B cell (primary cell): ENCODE results near the gene CNR2. TPM values are rescaled to one million over a fixed set of nuclear protein-coding genes. Genes with fewer than 3 reads are reported as not detected.

ENCODE experiments used
- ATAC-seq: fragments of 200-7000 bp; cut with Tn5 transposase; one replicate; pipeline ENCODE4 v1.10.0; 2021; ENCODE audit warnings: low read depth, mild to moderate bottlenecking, moderate number of reproducible peaks, moderate library complexity
- CTCF ChIA-PET: fragments of 350-600 bp; sonication (Branson Sonifier 250); formaldehyde crosslinking; loops from one replicate; lab custom pipeline; 2021; ENCODE audit warnings: antibody characterized with exemption, inconsistent platforms; lab: Charles Lee
- POLR2A ChIA-PET: fragments of 350-600 bp; sonication (Branson Sonifier 250); formaldehyde crosslinking; loops from one replicate; lab custom pipeline; 2021; ENCODE audit warnings: antibody characterized with exemption; lab: Charles Lee
- DNase-seq: peaks from one replicate; pipeline ENCODE4 v3.0.0; 2013
- H2AFZ ChIP-seq: 2 replicates; pipeline ENCODE4 v1.6.1; 2012; ENCODE audit warnings: mild to moderate bottlenecking, low read depth, low read length; ENCODE audit not compliant: insufficient read depth, poor library complexity, severe bottlenecking
- H3K27ac ChIP-seq, 2 donors: 1 replicate in 1 of 2; 2 replicates in 1 of 2; pipeline ENCODE4 v1.5.1; 2012 to 2013; ENCODE audit warnings: low read length in 2 of 2, mild to moderate bottlenecking in 2 of 2, moderate library complexity in 1 of 2
- H3K27me3 ChIP-seq, 4 experiments: fragments of 200-600 bp in 1 of 4; sonication (generic) in 1 of 4; replicated peaks in 1 of 4; 1 replicate in 2 of 4; 2 replicates in 2 of 4; pipeline versions ENCODE4 v1.6.1 to v1.7.0; 2013 to 2016; ENCODE audit warnings: low read length in 3 of 4, mild to moderate bottlenecking in 2 of 4, mixed read lengths in 1 of 4, moderate library complexity in 1 of 4; ENCODE audit not compliant: insufficient read depth in 4 of 4, control insufficient read depth in 3 of 4; ENCODE audit errors: control extremely low read depth in 1 of 4
- H3K36me3 ChIP-seq, 2 experiments: replicated peaks in 1 of 2; 1 replicate in 1 of 2; 2 replicates in 1 of 2; pipeline versions ENCODE4 v1.6.1 to v1.7.1; 2013; ENCODE audit warnings: low read length in 1 of 2; ENCODE audit not compliant: insufficient read depth in 2 of 2, control insufficient read depth in 1 of 2; ENCODE audit errors: control extremely low read depth in 1 of 2, extremely low read depth in 1 of 2
- H3K4me1 ChIP-seq, 2 donors: fragments of 200-600 bp in 1 of 2; sonication (generic) in 1 of 2; 1 replicate in 1 of 2; 2 replicates in 1 of 2; pipeline versions ENCODE4 v1.5.1 to v1.6.1; 2013 to 2017; ENCODE audit warnings: low read length in 2 of 2; ENCODE audit not compliant: control insufficient read depth in 2 of 2, insufficient read depth in 2 of 2
- H3K4me2 ChIP-seq: replicated peaks from 2 replicates; pipeline ENCODE3; 2012; ENCODE audit warnings: mild to moderate bottlenecking, low read depth, low read length; ENCODE audit not compliant: poor library complexity, severe bottlenecking
- H3K4me3 ChIP-seq, 5 experiments: fragments of 200-600 bp in 1 of 5; sonication (generic) in 1 of 5; 1 replicate in 3 of 5; 2 replicates in 2 of 5; pipeline versions ENCODE4 v1.5.1 to v1.7.0; 2011 to 2016; ENCODE audit warnings: low read length in 4 of 5, mild to moderate bottlenecking in 4 of 5, low read depth in 2 of 5, control low read depth in 1 of 5, moderate library complexity in 1 of 5; ENCODE audit not compliant: insufficient read depth in 1 of 5; ENCODE audit errors: control extremely low read depth in 1 of 5, extremely low read depth in 1 of 5
- H3K79me2 ChIP-seq: fragments of 200-600 bp; sonication (generic); one replicate; pipeline ENCODE4 v1.6.0; 2016; ENCODE audit warnings: low read length; ENCODE audit not compliant: control insufficient read depth, insufficient read depth
- H3K9ac ChIP-seq: fragments of 200-600 bp; sonication (generic); 2 replicates; pipeline ENCODE4 v1.6.1; 2017; ENCODE audit warnings: mild to moderate bottlenecking, low read length, moderate library complexity
- H3K9me3 ChIP-seq, 3 donors: one replicate each; pipeline versions ENCODE4 v1.6.1 to v1.7.1; 2013; ENCODE audit warnings: low read length in 2 of 3; ENCODE audit not compliant: control insufficient read depth in 2 of 3, insufficient read depth in 1 of 3; ENCODE audit errors: control extremely low read depth in 1 of 3
- H4K20me1 ChIP-seq: 2 replicates; pipeline ENCODE4 v1.6.0; 2012; ENCODE audit warnings: mild to moderate bottlenecking, low read length; ENCODE audit not compliant: insufficient read depth, control insufficient read depth, poor library complexity, severe bottlenecking
- H3K27ac Mint-ChIP-seq: one replicate; pipeline ENCODE4 v1.8.0; 2021; ENCODE audit warnings: mixed read lengths
- H3K27me3 Mint-ChIP-seq: one replicate; pipeline ENCODE4 v1.8.0; 2021; ENCODE audit warnings: mixed read lengths
- H3K4me1 Mint-ChIP-seq: one replicate; pipeline ENCODE4 v1.8.0; 2021; ENCODE audit warnings: mixed read lengths
- H3K4me3 Mint-ChIP-seq: one replicate; pipeline ENCODE4 v1.8.0; 2021; ENCODE audit warnings: mixed read lengths
- H3K9me3 Mint-ChIP-seq: one replicate; pipeline ENCODE4 v1.8.0; 2022; ENCODE audit warnings: mixed read lengths; ENCODE audit not compliant: insufficient read depth
- EZH2 ChIP-seq: IDR thresholded peaks from 2 replicates; pipeline ENCODE4 v1.6.1; 2012; ENCODE audit warnings: borderline replicate concordance, low read depth, mild to moderate bottlenecking, moderate library complexity, low read length; ENCODE audit not compliant: insufficient read depth, poor library complexity, severe bottlenecking
- WGBS: methylation state at CpG from one replicate; pipeline ENCODE4 v1.1.5; 2013; ENCODE audit warnings: missing lambda C conversion rate; ENCODE audit not compliant: insufficient coverage; 5-methylcytosine and 5-hydroxymethylcytosine counted together
- intact Hi-C: fragments of 100-400 bp; cut with micrococcal nuclease; formaldehyde crosslinking; loops from one replicate; pipeline ENCODE4 v1.10.0; 2022
- polyA plus RNA-seq: library from polyadenylated mRNA; depleted of rRNA; stranded (reverse); fragments of >200 nt; gene quantifications from 2 replicates; pipeline ENCODE4 v1.2.3, GENCODE V29; 2012
- total RNA-seq, 2 donors: library from RNA; stranded (reverse); fragments of 120-200 nt in 1 of 2; gene quantifications; 1 replicate in 1 of 2; 2 replicates in 1 of 2; pipeline versions ENCODE4 v1.2.3 to v1.2.4, GENCODE V29; 2013 to 2022
- TF ChIP-seq, protein P1 (sequence below): fragments of 200-600 bp; IDR thresholded peaks from one replicate; pipeline ENCODE4 v1.8.0; 2022; ENCODE audit warnings: antibody characterized with exemption, mild to moderate bottlenecking

Gene CNR2
- total and polyA plus RNA-seq, 2 donors (not counting 1 experiment from before 2014, with no cell fraction given), result 45.6 to 63.4 TPM

DNA sequence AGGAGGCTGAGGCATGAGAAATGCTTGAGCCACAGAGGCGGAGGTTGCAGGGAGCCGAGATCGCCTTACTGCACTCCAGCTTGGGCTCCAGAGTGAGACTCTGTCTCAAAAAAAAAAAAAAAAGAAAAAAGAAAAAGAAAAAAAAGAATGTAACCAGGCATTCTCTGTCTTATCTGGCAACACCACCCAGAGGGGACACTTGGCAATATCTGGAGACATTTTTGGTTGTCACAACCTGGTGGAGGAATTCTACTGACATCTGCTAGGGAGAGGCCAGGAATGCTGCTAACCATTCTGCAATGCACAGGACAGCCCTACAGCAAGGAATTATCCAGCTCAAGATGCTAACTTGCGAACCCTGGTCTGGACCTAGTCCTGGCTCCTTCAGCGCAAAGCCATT lies 2.3 kb upstream of the CNR2 start:
- Histone ChIP-seq H2AFZ (no peak overlapping the region), H3K9ac (no peak overlapping the region), H4K20me1 (no peaks in the 10 kb centered on the region), H3K4me3 (no peak overlapping the region), H3K79me2 (peaks cover 41% of the 10 kb centered on the region), H3K36me3 (peaks cover 0 to 6% of the 10 kb centered on the region in 2 experiments), H3K27me3 (no peaks in the 10 kb centered on the region), H3K9me3 (peaks cover 0 to 3% (median 0%) of the 10 kb centered on the region in 3 donors), H3K27ac (peak overlapping the region; percentile 29 to 77), H3K4me1 (peaks cover 58 to 76% of the 10 kb centered on the region in 2 donors), H3K4me2 (peak overlapping the region; percentile 71)
- TF ChIP-seq EZH2, result no peak
- TF ChIP-seq, protein P1, sequence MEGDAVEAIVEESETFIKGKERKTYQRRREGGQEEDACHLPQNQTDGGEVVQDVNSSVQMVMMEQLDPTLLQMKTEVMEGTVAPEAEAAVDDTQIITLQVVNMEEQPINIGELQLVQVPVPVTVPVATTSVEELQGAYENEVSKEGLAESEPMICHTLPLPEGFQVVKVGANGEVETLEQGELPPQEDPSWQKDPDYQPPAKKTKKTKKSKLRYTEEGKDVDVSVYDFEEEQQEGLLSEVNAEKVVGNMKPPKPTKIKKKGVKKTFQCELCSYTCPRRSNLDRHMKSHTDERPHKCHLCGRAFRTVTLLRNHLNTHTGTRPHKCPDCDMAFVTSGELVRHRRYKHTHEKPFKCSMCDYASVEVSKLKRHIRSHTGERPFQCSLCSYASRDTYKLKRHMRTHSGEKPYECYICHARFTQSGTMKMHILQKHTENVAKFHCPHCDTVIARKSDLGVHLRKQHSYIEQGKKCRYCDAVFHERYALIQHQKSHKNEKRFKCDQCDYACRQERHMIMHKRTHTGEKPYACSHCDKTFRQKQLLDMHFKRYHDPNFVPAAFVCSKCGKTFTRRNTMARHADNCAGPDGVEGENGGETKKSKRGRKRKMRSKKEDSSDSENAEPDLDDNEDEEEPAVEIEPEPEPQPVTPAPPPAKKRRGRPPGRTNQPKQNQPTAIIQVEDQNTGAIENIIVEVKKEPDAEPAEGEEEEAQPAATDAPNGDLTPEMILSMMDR, result no peak
- 80% methylated on average over 1 of the region's 5 CpGs for WGBS
- Mint-ChIP-seq H3K9me3 (no peaks in the 10 kb centered on the region), H3K27me3 (no peaks in the 10 kb centered on the region), H3K27ac (peak overlapping the region; percentile 90), H3K4me3 (no peak overlapping the region), H3K4me1 (peaks cover 70% of the 10 kb centered on the region)
- intact Hi-C loops, result loop anchor here (5.0 kb wide), 2 partner anchors 88 to 223 kb away; partner anchors contain the start of genes HMGCL and RPL11
- DNase-seq (peak; percentile 34), ATAC-seq (no peak)
- CTCF ChIA-PET, result interaction anchor here (0.8 to 4.7 kb wide), 18 partner anchors 12 to 278 kb away, joined by 3 to 199 read pairs (median 18); partner anchors contain the start of genes FUCA1 and PITHD1
- POLR2A ChIA-PET, result interaction anchor here (0.6 to 3.4 kb wide), 3 partner anchors 13 to 43 kb away, joined by 3 to 18 read pairs (median 3); no protein-coding TSS in a partner anchor

GRCh38 chr1:23914921-23915320 lies 1.8 kb upstream of the CNR2 start:
- Mint-ChIP-seq H3K27ac (peak overlapping the region; percentile 90), H3K27me3 (no peaks in the 10 kb centered on the region), H3K9me3 (no peaks in the 10 kb centered on the region), H3K4me3 (peak overlapping the region; percentile 37), H3K4me1 (peaks cover 71% of the 10 kb centered on the region)
- peaks cover 0 to 9% of the 10 kb centered on the region in 2 experiments for H3K36me3 ChIP-seq
- peaks cover 54 to 76% of the 10 kb centered on the region in 2 donors for H3K4me1 ChIP-seq
- ChIA-PET CTCF (interaction anchor here (0.8 to 4.7 kb wide), 8 partner anchors 11 to 144 kb away, joined by 3 to 199 read pairs (median 46); partner anchors contain the start of gene PITHD1), POLR2A (interaction anchor here (0.6 to 3.4 kb wide), 2 partner anchors 16 to 44 kb away, joined by 3 to 18 read pairs; no protein-coding TSS in a partner anchor)
- H3K27ac ChIP-seq, result peak overlapping the region in 1 of 2 donors; percentile 77
- H3K79me2 ChIP-seq, result peaks cover 46% of the 10 kb centered on the region
- H3K9me3 ChIP-seq, result peaks cover 0 to 3% (median 0%) of the 10 kb centered on the region in 3 donors
- intact Hi-C loops, result loop anchor here (5.0 kb wide), 3 partner anchors 88 to 358 kb away; partner anchors contain the start of genes HMGCL, ID3 and RPL11
- H4K20me1 ChIP-seq, result no peaks in the 10 kb centered on the region
- no peaks in the 10 kb centered on the region for H3K27me3 ChIP-seq
- DNase-seq, result peak; percentile 37
- H3K4me3 ChIP-seq, result no peak overlapping the region
- no peak overlapping the region for H3K9ac ChIP-seq
- H2AFZ ChIP-seq, result no peak overlapping the region
- ATAC-seq, result no peak
- TF ChIP-seq, protein P1, result no peak
- no peak for TF ChIP-seq EZH2
- WGBS, result 94% methylated on average over 3 of the region's 4 CpGs
- no peak overlapping the region for H3K4me2 ChIP-seq
